LNCAP (cell line): Measurements from ENCODE around the gene SBNO2.

Source experiments
- TF ChIP-seq, protein P1 (sequence below): fragments of 450-650 bp; IDR thresholded peaks from 2 replicates; pipeline ENCODE4 v1.5.1; 2017; ENCODE audit warnings: mild to moderate bottlenecking

SBNO2 gene

DNA sequence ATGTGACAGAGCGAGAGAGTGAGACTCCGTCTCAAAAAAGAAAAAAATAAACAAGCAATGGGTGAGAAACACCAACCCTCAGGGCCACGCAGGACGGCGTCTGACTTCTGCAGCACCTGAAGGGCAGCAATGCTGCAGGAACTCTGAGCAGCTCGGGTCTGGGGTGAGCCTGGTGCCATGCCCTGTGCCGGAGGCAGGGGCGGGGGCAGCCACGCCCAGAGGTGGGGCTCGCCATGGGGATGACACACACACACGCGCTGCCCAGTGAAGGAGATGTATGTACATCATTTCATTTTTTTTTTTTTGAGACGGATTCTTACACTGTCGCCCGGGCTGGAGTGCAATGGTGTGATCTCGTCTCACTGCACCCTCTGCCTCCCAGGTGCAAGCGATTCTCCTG lies 46.0 kb downstream of the SBNO2 start:
- TF ChIP-seq, protein P1, sequence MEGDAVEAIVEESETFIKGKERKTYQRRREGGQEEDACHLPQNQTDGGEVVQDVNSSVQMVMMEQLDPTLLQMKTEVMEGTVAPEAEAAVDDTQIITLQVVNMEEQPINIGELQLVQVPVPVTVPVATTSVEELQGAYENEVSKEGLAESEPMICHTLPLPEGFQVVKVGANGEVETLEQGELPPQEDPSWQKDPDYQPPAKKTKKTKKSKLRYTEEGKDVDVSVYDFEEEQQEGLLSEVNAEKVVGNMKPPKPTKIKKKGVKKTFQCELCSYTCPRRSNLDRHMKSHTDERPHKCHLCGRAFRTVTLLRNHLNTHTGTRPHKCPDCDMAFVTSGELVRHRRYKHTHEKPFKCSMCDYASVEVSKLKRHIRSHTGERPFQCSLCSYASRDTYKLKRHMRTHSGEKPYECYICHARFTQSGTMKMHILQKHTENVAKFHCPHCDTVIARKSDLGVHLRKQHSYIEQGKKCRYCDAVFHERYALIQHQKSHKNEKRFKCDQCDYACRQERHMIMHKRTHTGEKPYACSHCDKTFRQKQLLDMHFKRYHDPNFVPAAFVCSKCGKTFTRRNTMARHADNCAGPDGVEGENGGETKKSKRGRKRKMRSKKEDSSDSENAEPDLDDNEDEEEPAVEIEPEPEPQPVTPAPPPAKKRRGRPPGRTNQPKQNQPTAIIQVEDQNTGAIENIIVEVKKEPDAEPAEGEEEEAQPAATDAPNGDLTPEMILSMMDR = no peak

DNA sequence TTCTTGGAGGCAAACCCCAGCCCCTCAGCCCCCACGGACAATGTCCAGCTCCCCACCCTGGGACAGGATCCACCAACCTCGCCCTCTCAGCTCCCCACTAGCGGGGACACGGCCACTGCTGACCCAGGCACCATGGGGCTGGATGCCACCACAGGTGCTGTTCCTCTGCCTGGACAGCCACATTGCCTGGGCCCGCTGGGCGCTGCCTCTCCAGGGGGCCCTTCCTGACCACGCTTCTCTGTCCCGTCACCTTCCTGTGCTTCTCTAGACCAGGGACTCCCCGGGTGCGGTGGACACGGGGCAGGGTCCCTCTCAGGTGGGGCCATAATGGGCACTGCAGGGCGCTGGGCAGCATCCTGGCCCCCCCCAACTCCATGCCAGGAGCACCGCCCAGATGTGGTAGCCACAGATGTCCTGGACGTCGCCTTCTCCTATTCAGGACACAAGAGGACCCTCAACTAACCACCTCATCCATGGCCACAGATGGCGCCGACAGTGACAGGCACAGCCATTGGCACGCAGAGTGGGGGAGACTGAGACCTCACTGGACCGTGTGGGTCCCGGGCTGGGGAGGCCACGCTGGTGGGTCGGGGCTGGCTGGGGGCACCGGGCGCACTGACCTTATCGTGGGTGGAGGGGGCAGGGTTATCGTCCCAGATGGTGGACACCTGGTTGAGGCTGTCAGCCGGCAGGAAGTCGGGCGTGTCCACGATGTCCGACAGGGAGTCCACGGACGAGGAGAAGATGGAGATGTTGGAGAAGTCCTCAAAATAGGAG lies 46.9 kb downstream of the SBNO2 start:
- TF ChIP-seq, protein P1 = no peak

DNA sequence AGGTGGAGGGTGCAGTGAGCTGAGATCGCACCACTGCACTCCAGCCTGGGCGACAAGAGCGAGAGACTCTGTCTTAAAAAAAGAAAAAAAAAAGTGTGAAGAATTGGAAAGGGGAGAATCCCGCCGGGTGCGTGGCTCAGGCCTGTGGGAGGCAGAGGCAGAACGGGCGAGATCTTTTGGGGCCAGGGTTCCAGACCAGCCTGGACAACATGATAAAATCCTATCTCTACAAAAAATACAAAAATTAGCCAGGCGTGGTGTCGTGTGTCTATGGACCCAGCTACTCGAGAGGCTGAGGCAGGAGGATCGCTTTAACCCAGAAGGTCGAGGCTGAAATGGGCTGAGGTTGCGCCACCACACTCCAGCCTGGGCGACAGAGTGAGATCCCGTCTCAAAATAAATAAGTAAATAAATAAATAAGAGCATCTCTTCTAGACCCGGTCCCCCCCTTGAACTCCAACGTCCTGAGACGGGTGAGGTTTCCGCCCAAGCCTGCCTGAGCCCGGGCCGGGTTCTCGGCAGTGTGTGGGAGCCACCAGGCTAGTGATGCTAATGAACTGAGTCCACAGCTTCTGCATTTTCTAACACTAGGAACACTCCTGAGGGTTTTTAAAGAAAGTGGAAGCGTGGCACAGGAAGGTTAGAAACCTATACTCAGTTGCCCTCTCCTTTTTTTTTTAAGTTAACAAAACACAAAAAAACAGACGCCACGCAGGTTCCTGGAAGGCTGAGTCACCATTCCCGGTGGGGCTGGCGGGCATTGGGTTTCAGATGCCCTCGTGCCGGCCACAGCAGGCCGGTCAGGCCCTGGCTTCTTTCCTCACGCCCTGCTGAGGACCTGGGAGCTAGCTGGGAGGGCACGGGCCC lies 48.2 kb downstream of the SBNO2 start:
- TF ChIP-seq, protein P1 = no peak

DNA sequence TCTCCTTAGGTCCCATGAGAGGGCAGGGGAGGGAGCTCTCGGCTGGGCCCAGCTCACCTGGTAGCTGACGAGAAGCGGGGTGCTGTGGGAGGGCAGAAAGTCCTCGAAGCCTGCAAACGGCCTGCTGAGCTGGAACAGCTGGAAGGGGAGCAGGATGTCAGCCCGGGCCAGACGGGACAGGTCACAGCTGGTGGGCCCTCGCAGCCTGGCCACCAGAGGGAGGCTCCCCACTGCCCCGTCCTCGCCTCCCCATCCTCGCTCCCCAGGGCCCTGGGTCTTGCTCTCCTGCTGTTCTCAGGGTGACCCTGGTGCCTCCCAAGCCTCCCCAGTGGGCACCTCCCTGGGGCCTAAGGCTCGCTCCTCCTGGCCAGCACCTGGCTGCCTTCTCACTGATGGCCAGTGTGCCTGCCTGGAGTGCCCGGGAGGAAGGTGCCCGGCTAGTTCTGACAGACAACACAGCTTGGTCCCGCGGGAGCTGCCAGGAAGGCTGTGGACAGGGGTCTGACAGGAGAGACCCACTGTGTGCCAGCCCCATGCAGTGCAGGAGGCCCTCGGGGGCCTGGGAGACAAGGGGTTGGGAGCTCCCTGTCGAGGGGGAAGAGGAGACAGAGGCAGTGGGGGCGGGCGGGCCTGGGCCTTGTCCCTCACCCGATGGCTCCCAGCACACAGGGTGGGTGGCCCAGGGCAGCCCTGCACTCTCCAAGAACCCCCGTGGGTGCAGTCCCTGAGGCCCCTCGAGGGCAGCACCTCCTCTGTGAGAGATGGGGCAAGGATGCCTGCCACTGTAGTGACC lies 50.0 kb downstream of the SBNO2 start:
- TF ChIP-seq, protein P1 = no peak

DNA sequence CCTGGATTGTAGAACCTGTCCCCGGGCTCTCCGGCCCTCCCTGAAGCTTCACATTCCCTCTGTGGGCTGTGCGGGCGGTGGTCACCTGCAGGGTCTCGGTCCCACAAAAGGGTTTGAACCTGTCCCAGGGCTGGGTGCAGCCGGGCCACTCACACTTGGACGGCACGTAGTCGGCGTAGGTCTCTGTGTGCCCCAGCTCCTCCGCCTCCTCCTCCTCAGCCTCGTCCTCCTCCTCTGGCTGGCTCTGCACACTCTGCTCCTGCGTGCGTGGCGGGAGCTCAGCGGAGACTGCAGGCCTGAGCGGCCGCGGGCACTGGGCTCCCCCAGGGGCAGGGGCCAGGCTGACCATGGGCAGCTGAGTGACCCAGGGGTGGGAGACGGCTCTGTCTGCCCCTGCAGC lies 50.7 kb downstream of the SBNO2 start:
- TF ChIP-seq, protein P1 = no peak

DNA sequence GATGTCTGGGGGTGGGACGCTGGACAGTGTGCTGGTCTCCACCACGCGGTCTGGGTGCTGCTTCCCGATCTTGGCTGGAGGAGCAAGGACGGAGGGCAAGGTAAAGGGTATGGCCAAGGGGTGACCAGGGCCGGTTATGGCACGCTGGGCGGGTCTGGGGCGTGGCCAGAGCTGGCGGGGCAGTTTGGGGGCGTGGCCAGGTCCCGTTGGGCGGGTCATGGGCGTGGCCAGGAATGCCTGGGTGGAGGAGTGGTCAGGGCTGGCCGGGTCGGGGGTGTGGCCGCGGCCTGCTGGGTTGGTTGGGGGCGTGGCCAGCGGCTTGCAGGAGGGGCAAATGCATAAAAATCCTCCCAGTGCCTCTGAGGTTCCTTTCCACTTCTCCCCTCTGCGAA lies 51.1 kb downstream of the SBNO2 start:
- TF ChIP-seq, protein P1 = no peak
